GM12864 (cell line): ENCODE data around the gene RPLP2.

Experiments
- DNase-seq: peaks from one replicate; pipeline ENCODE4 v3.0.0-alpha.2; 2011; ENCODE audit warnings: low read depth
- H3K4me3 ChIP-seq: 2 replicates; pipeline ENCODE4 v1.5.1; 2011; ENCODE audit warnings: mild to moderate bottlenecking, low read depth, low read length, control low read depth
- CTCF ChIP-seq: IDR thresholded peaks from 2 replicates; pipeline ENCODE4 v1.5.1; 2011; ENCODE audit warnings: low read depth, mild to moderate bottlenecking, moderate library complexity, low read length, control low read depth, inconsistent platforms; ENCODE audit errors: missing control alignments

The RPLP2 gene

GRCh38 chr11:861105-861479 is 51.3 kb downstream of the RPLP2 start:
- DNase-seq: no peak
- no peak for TF ChIP-seq CTCF
- H3K4me3 ChIP-seq: no peak overlapping the region

GRCh38 chr11:862081-862661 is 52.4 kb downstream of the RPLP2 start:
- TF ChIP-seq CTCF: no peak
- H3K4me3 ChIP-seq: no peak overlapping the region
- no peak for DNase-seq
